GM21723 (cell line): ENCODE results near the gene LRIG1.

Experiments used
- ATAC-seq: cut with Tn5 transposase; IDR thresholded peaks from one replicate; pipeline ENCODE4 v1.9.1; 2021; ENCODE audit warnings: mild to moderate bottlenecking, moderate library complexity; ENCODE audit not compliant: unreplicated experiment

LRIG1 gene

DNA sequence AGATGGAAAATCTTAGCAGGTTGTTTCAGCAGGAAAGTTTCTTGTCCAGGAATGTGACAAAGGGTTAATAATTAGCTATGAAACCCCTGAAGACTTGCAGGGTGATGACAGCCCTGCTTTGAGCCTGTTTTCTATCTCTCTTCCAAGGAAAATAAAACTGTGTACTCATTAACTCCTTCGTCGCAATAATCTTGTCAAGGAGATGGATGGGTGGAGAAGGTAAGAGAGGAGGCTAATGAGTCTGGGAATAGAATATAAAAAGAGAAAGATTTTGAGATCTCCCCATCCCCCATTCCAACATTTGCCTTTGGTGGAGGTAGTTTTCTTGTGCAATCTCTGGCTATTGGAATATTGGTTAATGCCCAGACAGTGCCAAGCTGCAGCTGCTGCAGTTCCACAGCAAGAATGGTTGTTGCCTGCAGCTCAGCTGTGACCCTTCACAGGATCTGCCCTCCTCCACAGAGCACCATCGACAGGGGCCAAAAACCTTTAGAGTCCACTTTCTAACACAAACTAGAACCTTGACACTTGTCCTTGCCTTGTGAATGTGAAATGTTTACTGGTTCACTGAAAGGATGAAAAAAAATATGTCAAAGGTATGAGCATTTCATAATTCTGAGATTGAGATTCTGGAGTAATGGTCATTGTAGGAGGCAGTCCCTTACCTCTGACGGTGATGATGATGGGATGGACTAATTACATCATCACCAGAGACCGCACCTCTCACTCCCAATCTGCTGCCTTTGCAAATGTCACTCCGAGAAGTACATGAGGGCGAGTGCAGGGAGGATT lies 4.2 kb upstream of the LRIG1 start:
- no peak for ATAC-seq

DNA sequence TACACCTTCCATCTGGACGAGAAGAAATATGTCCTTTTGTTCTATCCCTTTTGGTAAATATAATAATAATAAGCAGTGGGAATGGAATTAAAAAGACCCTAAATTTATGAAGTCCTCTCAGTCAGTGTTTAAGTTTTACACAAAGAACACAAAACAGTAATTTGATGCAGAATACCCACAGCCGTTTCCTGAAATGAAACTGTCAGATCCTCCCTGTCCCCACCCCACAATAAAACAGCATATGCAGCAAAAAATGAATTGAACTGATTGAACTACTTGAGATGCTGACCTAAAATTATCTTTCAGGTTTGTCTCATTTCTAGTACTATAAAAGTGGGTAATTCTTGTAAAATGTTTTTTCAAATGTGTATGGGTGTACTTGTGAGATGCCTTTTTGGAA lies 2.2 kb upstream of the LRIG1 start:
- no peak for ATAC-seq

DNA sequence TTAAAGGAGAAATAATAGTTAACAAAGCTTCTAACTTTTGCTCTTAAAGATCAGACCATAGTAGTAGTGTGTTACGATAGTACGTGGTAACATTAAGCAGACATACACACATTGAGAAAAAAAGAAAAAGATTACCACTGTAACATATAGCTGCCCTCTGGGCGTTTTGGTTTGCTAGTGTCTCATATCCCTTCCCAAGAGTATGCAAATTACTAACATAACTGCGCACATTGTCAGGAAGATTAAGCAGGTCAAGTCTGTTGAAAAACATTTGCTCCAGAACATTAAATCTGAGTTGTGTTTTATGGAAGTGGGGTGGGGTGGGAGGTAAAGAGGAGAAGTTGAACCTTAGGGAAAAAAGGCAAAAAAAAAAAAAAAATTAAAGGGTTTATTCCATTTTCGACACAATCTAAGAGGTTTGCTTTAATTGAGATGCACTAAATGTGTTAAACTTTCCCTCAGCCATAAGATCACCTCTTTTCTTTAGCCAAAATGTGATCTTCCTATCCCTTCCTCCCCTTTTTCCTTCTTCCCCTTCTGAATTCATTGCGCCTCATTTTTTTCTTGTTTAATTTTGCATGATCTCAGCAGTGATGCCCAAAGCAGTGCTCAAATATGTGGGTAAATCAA lies 1.5 kb upstream of the LRIG1 start:
- no peak for ATAC-seq

- no peak for ATAC-seq
These were observed 842 bp upstream of the LRIG1 start for GRCh38 chr3:66501483-66502244.

GRCh38 chr3:66499881-66500575 lies 794 bp downstream of the LRIG1 start:
- ATAC-seq: peak; percentile 21

DNA sequence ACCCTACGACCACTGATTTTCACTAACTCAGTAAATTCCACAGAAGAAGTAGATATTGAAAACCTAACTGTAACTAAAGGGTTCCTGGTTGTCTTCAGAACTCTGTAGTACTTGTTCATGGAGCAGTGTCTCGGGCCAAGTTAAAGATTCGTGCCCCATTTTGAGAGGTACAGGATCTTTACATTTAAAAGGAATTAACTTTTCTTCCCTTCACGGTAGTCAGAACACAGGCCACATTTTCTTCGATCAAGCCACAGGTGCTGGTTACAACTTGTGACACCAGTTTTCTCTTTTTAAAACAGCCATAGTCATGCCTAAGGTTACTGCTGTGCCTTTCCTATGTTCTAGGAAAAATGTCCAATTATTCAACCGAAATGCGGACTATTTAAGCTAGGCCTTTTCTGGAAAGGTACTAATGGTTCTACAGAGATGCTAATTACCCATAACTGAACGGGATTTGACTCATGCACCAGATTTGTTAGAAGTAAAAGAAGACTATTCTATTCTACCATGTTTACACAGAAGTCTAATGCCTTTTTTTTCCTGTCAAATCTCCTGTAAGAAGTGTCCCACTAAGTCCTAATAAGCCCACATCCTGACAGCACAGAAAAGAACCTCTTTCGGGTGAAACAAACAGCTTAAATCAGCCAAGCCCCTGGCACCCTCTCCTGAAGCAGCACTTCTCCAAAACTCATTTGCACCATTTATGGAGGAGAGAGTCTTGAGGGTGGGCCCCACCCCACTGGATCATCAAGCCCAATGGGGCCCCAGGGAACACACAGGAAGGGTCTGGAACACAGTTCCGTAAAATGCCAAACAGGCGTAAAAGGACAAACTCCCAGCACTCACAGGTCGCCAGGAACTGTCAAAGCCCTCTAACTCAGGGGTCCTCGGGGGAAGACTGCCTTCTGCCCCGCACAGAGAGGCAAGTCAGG lies 1.9 kb downstream of the LRIG1 start:
- no peak for ATAC-seq

DNA sequence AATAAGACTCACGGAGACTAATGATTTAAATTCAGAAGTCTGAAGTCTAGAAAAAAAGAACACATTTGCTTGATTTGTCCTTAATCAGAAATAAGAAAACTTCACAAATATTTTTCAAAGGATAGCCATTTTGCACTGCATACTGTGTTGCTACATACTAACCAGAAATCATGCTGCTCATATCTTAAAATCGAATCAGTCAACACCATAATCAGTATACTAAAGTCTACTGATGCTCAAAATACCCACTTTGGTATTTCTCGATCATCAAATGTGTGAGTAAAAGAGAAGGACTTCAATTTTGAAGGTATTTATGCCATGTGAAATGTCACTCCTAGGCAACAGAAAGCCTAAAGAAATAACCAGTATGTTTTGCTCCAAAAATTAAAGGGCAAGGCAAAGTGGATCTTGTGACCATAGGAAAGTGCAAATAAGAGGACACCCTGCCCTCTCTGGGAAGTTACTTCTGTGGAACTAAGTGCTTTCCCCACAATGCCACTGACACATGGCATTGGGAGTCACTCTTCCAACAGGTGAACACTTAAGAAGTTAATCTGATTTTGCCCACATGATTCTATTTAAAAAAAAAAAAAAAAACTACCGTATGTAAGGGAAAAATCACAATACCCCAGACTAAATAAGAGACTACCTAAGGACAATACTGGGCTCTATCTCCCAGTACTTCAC lies 2.7 kb downstream of the LRIG1 start:
- ATAC-seq: no peak

DNA sequence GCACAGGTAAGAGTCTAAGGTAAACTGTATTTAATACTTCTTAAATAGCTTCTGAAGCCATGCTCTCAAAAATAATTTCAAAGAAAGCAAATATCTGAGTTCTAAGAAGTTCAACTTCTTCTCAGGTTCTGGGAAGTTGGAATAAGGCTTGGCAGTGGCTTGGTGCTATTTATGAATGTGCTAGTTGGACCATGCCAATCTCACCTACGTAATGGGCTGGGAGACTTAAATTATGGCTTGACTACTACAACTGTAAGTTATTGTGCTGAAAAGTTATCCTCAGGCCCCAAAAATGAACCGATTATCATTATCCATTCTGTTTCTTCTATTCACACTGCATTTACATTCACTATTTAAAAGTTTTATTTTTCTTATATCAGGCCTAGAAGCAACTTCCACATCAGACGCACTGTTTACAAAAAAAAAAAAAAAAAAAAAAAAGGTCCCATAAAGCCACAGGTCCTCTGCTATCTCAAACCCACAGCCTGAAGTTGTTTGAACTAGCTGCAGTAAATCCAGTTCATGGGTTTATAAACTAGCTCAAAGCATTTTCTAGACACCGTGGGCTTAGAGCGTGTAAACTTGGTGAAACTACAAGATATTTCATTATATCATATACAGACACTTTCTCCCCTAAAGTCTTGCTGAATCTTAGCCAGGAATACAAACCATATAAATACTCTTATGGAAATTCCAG lies 3.4 kb downstream of the LRIG1 start:
- no peak for ATAC-seq

- no peak for ATAC-seq
These were observed 4.1 kb downstream of the LRIG1 start for GRCh38 chr3:66496746-66497145.

GRCh38 chr3:66496301-66496700 lies 4.5 kb downstream of the LRIG1 start:
- no peak for ATAC-seq

DNA sequence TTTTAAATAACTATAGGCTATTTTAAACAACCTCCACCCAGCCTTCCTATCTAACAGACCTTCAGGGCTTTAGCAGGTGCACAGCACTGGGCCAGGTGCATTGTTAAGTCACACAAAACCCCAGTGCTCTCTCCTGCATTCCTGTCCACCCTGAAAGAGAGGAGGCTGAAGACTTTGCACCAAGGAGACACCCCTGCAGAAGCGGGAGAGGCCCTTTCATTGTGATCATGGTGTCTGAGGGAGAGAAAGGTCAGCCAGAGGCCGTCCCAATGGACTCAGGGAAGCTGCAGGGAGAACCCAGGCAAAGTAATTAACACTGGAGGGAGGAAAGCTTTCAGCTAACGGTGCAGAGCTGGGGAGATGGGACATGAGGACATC lies 5.2 kb downstream of the LRIG1 start:
- ATAC-seq: no peak

DNA sequence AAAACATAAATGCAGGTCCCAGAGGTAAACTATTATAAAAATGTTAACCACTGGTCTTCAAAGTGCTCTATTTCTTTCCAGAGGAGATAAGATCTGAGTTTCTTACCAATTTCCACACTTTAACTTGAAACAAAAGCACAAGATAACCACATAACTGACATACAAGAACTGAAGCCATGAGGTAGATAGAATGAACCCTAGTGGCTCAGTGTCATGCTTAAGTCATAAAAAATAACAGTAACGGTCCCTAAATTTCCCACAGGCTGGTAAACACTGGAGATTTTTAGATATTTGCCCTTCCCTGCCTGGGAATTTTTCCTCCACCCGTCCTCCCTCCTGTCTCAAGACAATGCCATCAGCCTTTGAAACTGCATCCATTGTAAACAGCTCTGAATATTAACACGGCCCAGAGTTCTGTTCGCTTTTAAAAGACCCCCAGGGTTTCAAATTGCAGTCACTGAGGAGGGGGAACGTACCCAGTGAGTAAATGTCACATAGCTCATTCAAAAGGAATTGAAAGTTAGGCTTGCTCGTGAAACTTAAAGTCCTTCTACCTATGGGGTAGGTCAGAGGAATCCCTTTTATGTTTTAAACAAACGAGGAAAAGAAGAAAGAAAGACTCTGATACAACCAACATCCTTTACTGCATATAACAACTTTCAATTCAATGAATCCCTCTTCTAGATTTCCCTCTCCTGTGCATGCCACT lies 5.7 kb downstream of the LRIG1 start:
- ATAC-seq: no peak

- ATAC-seq: no peak
These were observed 7.2 kb downstream of the LRIG1 start for GRCh38 chr3:66493458-66494099.

GRCh38 chr3:66492672-66493071 lies 8.2 kb downstream of the LRIG1 start:
- ATAC-seq: no peak

DNA sequence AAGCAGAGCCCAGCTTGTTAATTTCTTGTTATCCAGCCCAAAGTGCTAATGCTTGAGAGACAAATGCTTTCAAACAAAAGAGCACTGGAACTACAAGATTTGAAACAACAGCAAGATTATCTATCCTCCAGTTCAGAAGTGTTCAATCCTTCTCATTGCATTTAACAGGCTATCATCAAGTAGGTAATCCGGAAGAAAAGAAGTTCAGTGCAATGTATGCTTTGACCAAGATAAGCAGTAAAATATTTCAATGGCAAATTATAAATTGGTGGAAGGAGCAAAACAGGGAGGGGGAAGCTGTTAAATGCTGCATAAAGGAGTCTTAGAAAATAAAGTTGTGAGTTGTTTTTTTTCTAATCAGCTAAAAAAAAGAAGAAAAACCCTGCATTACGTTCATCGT lies 8.8 kb downstream of the LRIG1 start:
- ATAC-seq: no peak

DNA sequence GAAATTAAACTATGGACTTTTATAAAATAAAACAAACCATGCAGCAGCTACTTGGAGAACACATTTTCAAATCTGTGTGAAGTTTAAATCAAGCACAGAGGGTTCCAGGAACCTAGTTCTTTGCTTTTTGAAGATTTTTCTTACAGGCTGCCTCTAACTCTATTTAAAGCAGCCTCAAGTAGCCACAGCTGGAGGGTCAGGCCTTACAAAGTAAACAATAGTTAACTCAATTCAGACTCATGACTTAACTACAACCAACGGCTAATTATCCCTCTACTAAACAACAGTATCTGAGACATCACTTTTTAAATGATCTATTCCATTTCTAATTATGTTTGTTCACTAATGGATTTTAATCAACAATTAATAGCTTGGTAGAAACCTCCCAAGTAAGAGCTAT lies 9.8 kb downstream of the LRIG1 start:
- no peak for ATAC-seq

DNA sequence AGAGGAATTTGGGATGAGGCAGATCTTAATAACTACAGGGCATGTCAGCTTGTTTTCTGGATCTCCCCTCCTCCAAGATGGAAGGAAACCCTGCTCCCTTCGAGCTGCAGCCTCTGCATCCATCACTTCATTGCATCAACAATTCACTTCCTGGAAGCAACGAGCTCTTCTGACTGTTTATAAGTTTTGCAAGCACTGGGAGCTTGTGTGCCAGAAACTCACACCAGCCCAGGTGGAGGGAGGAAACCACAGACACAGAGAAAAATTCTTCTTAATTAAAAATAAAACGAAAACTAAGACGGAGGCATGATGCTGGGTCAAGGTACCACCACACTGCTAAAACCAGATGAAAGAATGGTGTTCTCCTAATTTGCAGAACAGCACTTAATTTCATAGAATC lies 10.6 kb downstream of the LRIG1 start:
- peak; percentile 75 for ATAC-seq

DNA sequence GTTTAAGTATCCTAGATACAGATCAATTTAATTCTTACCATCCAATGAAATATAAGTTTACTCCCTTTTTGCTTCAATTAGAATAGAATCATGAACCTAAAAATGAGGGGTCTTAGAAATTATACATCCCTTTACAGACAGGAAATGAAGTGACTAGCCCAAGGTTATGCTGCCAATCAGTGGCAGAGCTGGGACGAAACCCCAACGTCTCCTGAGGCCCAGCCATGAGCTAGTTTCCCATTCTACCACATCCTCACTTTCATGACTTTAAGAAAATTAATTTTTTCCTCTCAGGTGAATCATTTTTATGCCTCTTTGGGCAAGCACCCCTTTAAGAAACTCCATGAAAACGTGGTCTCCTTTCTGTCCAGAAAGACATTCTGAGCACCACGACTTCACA lies 11.2 kb downstream of the LRIG1 start:
- ATAC-seq: no peak
